Measurements from ENCODE around the gene AP5S1. TPM values are rescaled to one million over a fixed set of nuclear protein-coding genes. Genes with fewer than 3 reads are reported as not detected.

The AP5S1 gene
- total and polyA plus RNA-seq, 4 donors, result 4.4 to 12.3 (median 7.9) TPM

- Histone ChIP-seq H3K27me3 (ENCODE audit: control insufficient read depth in 1 of 2, insufficient read depth in 2 of 2, low read length in 1 of 2) (no peaks in the 10 kb centered on the region), H3K36me3 (ENCODE audit: control insufficient read depth in 1 of 2, insufficient read depth in 2 of 2, low read length in 1 of 2) (no peaks in the 10 kb centered on the region), H3K27ac (ENCODE audit: low read depth in 1 of 2, low read length in 2 of 2) (no peak overlapping the region), H3K9me3 (ENCODE audit: control insufficient read depth, low read length) (no peaks in the 10 kb centered on the region), H3K4me3 (ENCODE audit: low read length in 2 of 2) (no peak overlapping the region), H3K4me1 (ENCODE audit: control insufficient read depth in 1 of 2, insufficient read depth in 2 of 2, low read length in 2 of 2) (no peaks in the 10 kb centered on the region)
- intact Hi-C loops (cut with DNase I), result no loop called here
- WGBS, 2 donors, result 82 to 86% methylated on average over 5 of the region's 5 CpGs
- ATAC-seq (ENCODE audit: low FRiP score), result no peak
- DNase-seq, result no peak
These were observed 23.2 kb upstream of the AP5S1 start for GRCh38 chr20:3797226-3797545.

DNA sequence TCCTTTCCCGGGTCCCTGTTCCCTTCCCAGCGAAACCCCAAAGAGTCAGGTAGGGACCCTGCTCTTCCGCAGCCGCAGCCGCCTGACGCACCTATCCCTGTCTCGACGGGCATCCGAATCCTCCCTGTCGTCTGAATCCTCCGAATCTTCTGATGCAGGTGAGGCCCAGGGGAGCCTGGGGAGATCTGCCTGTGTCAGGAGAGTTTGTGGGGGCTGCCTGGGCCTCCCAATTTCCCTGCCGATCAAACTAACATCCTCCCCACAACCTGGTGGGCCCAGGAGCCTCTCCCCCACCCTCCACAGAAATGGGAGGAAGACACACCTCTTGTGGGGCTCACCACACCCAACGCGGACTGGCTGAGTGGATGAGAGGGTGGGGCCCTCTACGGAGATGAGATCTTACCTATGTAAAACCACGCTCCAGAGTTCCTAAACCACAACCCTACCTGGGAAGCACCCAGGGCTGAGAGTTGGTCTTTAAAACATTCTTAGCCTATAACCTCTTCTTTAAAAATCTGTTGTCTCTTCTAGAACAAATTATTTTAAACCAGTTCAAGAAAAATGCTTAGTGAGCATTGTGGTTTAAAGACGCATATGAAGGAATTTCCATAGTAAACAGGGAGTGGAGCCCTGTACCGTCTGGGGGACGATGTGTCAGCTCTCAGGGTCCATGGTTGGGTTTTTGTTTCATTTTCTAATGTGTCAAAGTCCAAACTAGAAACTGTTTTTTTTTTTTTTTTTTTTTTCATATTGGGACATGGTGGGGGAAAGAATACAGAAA, 22.6 kb upstream of the AP5S1 start:
- Histone ChIP-seq H3K27me3 (ENCODE audit: control insufficient read depth in 1 of 2, insufficient read depth in 2 of 2, low read length in 1 of 2) (no peaks in the 10 kb centered on the region), H3K4me3 (ENCODE audit: low read length in 2 of 2) (no peak overlapping the region), H3K36me3 (ENCODE audit: control insufficient read depth in 1 of 2, insufficient read depth in 2 of 2, low read length in 1 of 2) (no peaks in the 10 kb centered on the region), H3K9me3 (ENCODE audit: control insufficient read depth, low read length) (no peaks in the 10 kb centered on the region), H3K27ac (ENCODE audit: low read depth in 1 of 2, low read length in 2 of 2) (no peak overlapping the region), H3K4me1 (ENCODE audit: control insufficient read depth in 1 of 2, insufficient read depth in 2 of 2, low read length in 2 of 2) (no peaks in the 10 kb centered on the region)
- ATAC-seq (ENCODE audit: low FRiP score) (no peak), DNase-seq (peak in 1 of 2 donors; percentile 40)
- WGBS, 2 donors, result 78 to 79% methylated on average over 19 of the region's 19 CpGs
- intact Hi-C loops (cut with DNase I), result no loop called here

DNA sequence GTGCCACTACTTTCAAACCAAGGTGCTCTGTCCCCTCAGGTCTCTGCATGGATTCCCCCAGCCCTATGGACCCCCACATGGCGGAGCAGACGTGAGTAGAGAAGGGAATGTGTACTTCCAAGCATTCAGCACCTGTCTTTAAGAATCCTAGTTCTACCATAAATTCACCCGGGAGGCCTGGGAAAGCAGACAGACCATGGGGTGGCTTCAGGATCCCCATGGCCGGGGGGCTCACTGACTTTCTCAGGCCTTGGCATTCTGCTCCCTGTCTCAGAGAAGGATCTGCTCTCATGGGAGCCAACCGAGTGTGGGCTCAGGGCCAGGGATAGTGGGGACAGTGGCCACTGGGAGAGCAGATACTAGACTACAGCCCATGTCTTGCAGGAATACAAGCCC, 22.0 kb upstream of the AP5S1 start:
- no peaks in the 10 kb centered on the region for H3K9me3 ChIP-seq (ENCODE audit: control insufficient read depth, low read length)
- H3K27me3 ChIP-seq (ENCODE audit: control insufficient read depth in 1 of 2, insufficient read depth in 2 of 2, low read length in 1 of 2), result no peaks in the 10 kb centered on the region
- DNase-seq (no peak), ATAC-seq (ENCODE audit: low FRiP score) (no peak)
- no peak overlapping the region for H3K27ac ChIP-seq (ENCODE audit: low read depth in 1 of 2, low read length in 2 of 2)
- intact Hi-C loops (cut with DNase I), result no loop called here
- H3K4me1 ChIP-seq (ENCODE audit: control insufficient read depth in 1 of 2, insufficient read depth in 2 of 2, low read length in 2 of 2), result no peaks in the 10 kb centered on the region
- peaks cover 0 to 2% of the 10 kb centered on the region in 2 donors for H3K36me3 ChIP-seq (ENCODE audit: control insufficient read depth in 1 of 2, insufficient read depth in 2 of 2, low read length in 1 of 2)
- H3K4me3 ChIP-seq (ENCODE audit: low read length in 2 of 2), result no peak overlapping the region
- WGBS, 2 donors, result 48 to 60% methylated on average over 5 of the region's 5 CpGs

DNA sequence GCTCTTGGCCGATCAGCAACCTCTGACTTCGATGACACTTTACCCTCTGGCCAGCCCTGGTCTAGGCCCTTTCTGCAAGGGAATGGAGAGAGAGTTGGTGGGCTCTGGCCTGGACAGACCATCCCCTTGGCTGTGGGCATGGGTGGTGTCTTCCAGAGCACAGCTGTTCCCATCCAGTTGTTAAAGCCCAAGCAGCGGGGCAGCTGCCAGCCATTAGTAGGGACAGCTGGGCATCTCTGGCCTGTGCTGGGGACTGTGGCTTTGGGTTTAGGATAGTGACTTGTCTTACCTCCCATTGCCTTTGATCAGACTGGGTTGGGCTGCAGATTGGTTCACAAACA, 21.5 kb upstream of the AP5S1 start:
- ATAC-seq (ENCODE audit: low FRiP score) (no peak), DNase-seq (peak in 1 of 2 donors; percentile 39)
- H3K9me3 ChIP-seq (ENCODE audit: control insufficient read depth, low read length), result no peaks in the 10 kb centered on the region
- H3K36me3 ChIP-seq (ENCODE audit: control insufficient read depth in 1 of 2, insufficient read depth in 2 of 2, low read length in 1 of 2), result peaks cover 0 to 2% of the 10 kb centered on the region in 2 donors
- no peak overlapping the region for H3K4me3 ChIP-seq (ENCODE audit: low read length in 2 of 2)
- H3K27ac ChIP-seq (ENCODE audit: low read depth in 1 of 2, low read length in 2 of 2), result no peak overlapping the region
- no peaks in the 10 kb centered on the region for H3K27me3 ChIP-seq (ENCODE audit: control insufficient read depth in 1 of 2, insufficient read depth in 2 of 2, low read length in 1 of 2)
- 50 to 55% methylated on average over 3 of the region's 3 CpGs for WGBS, 2 donors
- intact Hi-C loops (cut with DNase I), result no loop called here
- no peaks in the 10 kb centered on the region for H3K4me1 ChIP-seq (ENCODE audit: control insufficient read depth in 1 of 2, insufficient read depth in 2 of 2, low read length in 2 of 2)

GRCh38 chr20:3800256-3800877, 20.0 kb upstream of the AP5S1 start:
- 91% methylated on average over 17 to 18 of the region's 18 CpGs for WGBS, 2 donors
- no peak for ATAC-seq (ENCODE audit: low FRiP score)
- H3K27me3 ChIP-seq (ENCODE audit: control insufficient read depth in 1 of 2, insufficient read depth in 2 of 2, low read length in 1 of 2), result no peaks in the 10 kb centered on the region

DNA sequence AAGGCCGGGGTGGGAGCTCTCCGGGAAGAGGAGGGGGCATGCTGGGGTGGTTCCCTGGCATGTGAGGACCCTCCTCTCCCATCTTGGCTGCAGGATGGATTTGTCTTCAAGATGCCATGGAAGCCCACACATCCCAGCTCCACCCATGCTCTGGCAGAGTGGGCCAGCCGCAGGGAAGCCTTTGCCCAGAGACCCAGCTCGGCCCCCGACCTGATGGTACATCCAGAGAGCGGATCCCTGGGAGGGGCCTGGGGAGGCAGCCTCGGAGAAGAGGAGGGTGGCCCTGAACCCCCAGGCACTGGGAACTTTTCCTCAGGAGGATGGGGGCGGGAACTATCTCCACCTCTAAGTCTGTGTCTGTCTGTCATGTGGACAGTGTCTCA, 19.5 kb upstream of the AP5S1 start:
- peak in 1 of 2 donors; percentile 42 for DNase-seq
- Histone ChIP-seq H3K4me1 (ENCODE audit: control insufficient read depth in 1 of 2, insufficient read depth in 2 of 2, low read length in 2 of 2) (no peaks in the 10 kb centered on the region), H3K27me3 (ENCODE audit: control insufficient read depth in 1 of 2, insufficient read depth in 2 of 2, low read length in 1 of 2) (no peaks in the 10 kb centered on the region), H3K36me3 (ENCODE audit: control insufficient read depth in 1 of 2, insufficient read depth in 2 of 2, low read length in 1 of 2) (peaks cover 0 to 4% of the 10 kb centered on the region in 2 donors), H3K9me3 (ENCODE audit: control insufficient read depth, low read length) (no peaks in the 10 kb centered on the region), H3K4me3 (ENCODE audit: low read length in 2 of 2) (no peak overlapping the region), H3K27ac (ENCODE audit: low read depth in 1 of 2, low read length in 2 of 2) (no peak overlapping the region)
- no peak for ATAC-seq (ENCODE audit: low FRiP score)
- intact Hi-C loops (cut with DNase I), result no loop called here
- WGBS, 2 donors, result 88 to 95% methylated on average over 8 of the region's 8 CpGs

More at GRCh38 chr20:3800256-3800877, 20.0 kb upstream of the AP5S1 start:
- Histone ChIP-seq H3K4me3 (ENCODE audit: low read length in 2 of 2) (no peak overlapping the region), H3K9me3 (ENCODE audit: control insufficient read depth, low read length) (no peaks in the 10 kb centered on the region), H3K4me1 (ENCODE audit: control insufficient read depth in 1 of 2, insufficient read depth in 2 of 2, low read length in 2 of 2) (no peaks in the 10 kb centered on the region), H3K27ac (ENCODE audit: low read depth in 1 of 2, low read length in 2 of 2) (no peak overlapping the region), H3K36me3 (ENCODE audit: control insufficient read depth in 1 of 2, insufficient read depth in 2 of 2, low read length in 1 of 2) (peaks cover 0 to 4% of the 10 kb centered on the region in 2 donors)
- no peak for DNase-seq
- intact Hi-C loops (cut with DNase I), result no loop called here

GRCh38 chr20:3801299-3801698, 19.0 kb upstream of the AP5S1 start:
- peaks cover 0 to 4% of the 10 kb centered on the region in 2 donors for H3K36me3 ChIP-seq (ENCODE audit: control insufficient read depth in 1 of 2, insufficient read depth in 2 of 2, low read length in 1 of 2)

DNA sequence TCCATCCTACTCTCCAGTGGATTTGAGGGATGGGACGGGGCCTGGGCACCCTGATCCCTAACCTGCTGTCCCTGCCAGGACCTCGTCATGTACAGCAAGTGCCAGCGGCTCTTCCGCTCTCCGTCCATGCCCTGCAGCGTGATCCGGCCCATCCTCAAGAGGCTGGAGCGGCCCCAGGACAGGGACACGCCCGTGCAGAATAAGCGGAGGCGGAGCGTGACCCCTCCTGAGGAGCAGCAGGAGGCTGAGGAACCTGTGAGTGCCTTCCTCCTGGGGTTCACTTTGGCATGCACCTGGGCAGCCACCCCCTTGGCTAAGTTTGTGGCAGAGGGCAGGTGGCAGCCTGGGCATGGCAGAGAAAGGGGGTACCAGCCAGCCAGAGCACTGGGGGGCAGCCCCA, 18.5 kb upstream of the AP5S1 start:
- 95% methylated on average over 13 of the region's 13 CpGs for whole genome bisulfite sequencing, 2 donors
- H3K27me3 ChIP-seq (ENCODE audit: control insufficient read depth in 1 of 2, insufficient read depth in 2 of 2, low read length in 1 of 2), result no peaks in the 10 kb centered on the region
- H3K27ac ChIP-seq (ENCODE audit: low read depth in 1 of 2, low read length in 2 of 2), result no peak overlapping the region
- no peak for ATAC-seq (ENCODE audit: low FRiP score)
- no peaks in the 10 kb centered on the region for H3K4me1 ChIP-seq (ENCODE audit: control insufficient read depth in 1 of 2, insufficient read depth in 2 of 2, low read length in 2 of 2)
- H3K9me3 ChIP-seq (ENCODE audit: control insufficient read depth, low read length), result no peaks in the 10 kb centered on the region
- peaks cover 0 to 4% of the 10 kb centered on the region in 2 donors for H3K36me3 ChIP-seq (ENCODE audit: control insufficient read depth in 1 of 2, insufficient read depth in 2 of 2, low read length in 1 of 2)
- no peak overlapping the region for H3K4me3 ChIP-seq (ENCODE audit: low read length in 2 of 2)
- DNase-seq, result no peak
- intact Hi-C loops (cut with DNase I), result no loop called here

More at GRCh38 chr20:3801299-3801698, 19.0 kb upstream of the AP5S1 start:
- DNase-seq (peak in 1 of 2 donors; percentile 12), ATAC-seq (ENCODE audit: low FRiP score) (no peak)
- Histone ChIP-seq H3K4me1 (ENCODE audit: control insufficient read depth in 1 of 2, insufficient read depth in 2 of 2, low read length in 2 of 2) (no peaks in the 10 kb centered on the region), H3K9me3 (ENCODE audit: control insufficient read depth, low read length) (no peaks in the 10 kb centered on the region), H3K27ac (ENCODE audit: low read depth in 1 of 2, low read length in 2 of 2) (no peak overlapping the region), H3K4me3 (ENCODE audit: low read length in 2 of 2) (no peak overlapping the region), H3K27me3 (ENCODE audit: control insufficient read depth in 1 of 2, insufficient read depth in 2 of 2, low read length in 1 of 2) (no peaks in the 10 kb centered on the region)
- WGBS, 2 donors, result 93 to 96% methylated on average over 4 of the region's 4 CpGs
- intact Hi-C loops (cut with DNase I), result no loop called here

Measured in aorta (tissue), 5 donors.